NCI-H146 (cell line): ENCODE results near the gene PILRA.
"Not testable (repeated sequence)": the region's sequence is repeated elsewhere in the genome, so short reads cannot be mapped to it uniquely, and the experiment has no call there.

Experiments used
- DNase-seq: peaks from one replicate; lab custom pipeline; 2025; lab: John Stamatoyannopoulos, UW

Gene PILRA

GRCh38 chr7:100358027-100358856 lies 15.0 kb upstream of the PILRA start, which contains the start of gene PILRB:
PILRB (plus strand) TSS chr7:100358117; CDS start chr7:100358303, 186 bp downstream.
- DNase-seq, result no peak

GRCh38 chr7:100358857-100359212 lies 14.5 kb upstream of the PILRA start:
- no peak for DNase-seq

GRCh38 chr7:100360135-100360854 lies 13.0 kb upstream of the PILRA start:
- no peak for DNase-seq

DNA sequence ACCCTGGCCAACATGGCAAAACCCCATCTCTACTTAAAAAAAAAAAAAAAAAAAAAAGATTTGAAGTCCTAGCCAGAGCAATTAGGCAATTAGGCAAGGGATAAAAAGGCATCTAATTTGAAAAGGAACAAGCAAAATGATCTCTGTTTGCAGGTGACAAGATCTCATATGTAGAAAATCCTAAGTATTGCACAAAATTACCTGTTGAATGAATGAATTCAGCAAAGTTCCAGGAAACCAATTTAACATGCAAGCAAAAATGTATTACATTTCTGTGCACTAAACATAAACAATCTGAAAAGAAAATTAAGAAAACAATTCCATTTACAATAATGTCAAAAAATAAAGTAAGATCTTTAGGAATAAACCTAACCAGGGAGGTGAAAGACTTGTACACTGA lies 10.2 kb upstream of the PILRA start:
- DNase-seq, result no peak

GRCh38 chr7:100363797-100364196 lies 9.5 kb upstream of the PILRA start:
- not testable (repeated sequence) for DNase-seq

- no peak for DNase-seq
Measured at GRCh38 chr7:100364480-100364879, 8.8 kb upstream of the PILRA start.

GRCh38 chr7:100365998-100366367 lies 7.3 kb upstream of the PILRA start:
- DNase-seq, result not testable (repeated sequence)

- no peak for DNase-seq
Measured at GRCh38 chr7:100366411-100367250, 6.7 kb upstream of the PILRA start.

DNA sequence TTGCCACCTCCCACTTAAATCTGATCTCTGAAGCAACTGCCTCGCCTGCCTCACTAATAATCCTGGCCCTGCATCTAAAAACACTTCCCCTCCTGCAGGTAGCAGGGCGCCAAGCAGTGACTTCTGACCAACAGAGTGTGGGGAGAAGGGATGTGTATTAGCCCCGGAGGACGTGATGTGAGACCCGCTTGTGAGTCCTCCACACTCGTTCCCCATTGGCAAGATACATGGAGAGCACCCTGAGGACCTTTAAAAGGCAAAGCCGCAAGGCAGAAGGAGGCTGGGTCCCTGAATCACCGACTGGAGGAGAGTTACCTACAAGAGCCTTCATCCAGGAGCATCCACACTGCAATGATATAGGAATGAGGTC lies 6.1 kb upstream of the PILRA start:
- DNase-seq, result no peak

DNA sequence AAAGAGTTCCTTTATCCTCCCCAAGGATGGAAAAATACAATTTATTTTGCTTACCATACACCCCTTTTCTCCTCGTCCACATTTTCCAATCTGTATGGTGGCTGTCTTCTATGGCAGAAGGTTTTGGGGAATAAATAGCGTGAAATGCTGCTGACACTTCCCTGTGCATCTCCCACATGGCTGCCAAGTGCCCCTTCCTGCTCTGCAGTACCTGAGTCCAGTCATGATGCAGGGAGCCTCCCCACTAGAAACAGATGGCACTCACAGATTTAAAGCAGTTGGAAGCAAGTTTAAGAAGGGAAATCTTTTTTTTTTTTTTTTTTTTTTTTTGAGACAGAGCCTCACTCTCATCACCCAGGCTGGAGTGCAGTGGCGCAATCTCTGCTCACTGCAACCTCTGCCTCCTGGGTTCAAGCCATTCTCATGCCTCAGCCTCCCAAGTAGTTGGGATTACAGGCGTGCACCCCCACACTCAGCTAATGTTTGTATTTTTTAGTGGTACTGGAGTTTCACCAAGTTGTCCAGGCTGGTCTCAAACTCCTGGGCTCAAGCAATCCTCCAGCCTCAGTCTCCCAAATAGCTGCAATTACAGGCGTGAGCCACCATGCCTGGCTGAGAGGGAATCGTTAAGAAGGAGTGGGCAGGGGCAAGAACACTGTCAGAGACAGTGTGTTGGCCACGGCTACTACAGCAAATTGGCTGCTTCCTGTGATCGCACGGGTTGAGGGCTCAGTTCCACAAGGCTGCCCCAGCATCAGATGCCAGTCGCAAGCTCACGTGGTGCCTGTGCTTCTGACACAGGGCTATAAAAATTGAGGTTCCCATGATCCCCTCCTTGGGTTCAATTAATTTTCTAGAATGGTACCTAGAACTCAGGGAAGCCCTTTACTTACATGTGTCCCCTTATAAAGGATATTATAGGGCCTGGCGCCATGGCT lies 5.3 kb upstream of the PILRA start:
- no peak for DNase-seq

- no peak for DNase-seq
Measured at GRCh38 chr7:100369105-100369504, 4.2 kb upstream of the PILRA start.

DNA sequence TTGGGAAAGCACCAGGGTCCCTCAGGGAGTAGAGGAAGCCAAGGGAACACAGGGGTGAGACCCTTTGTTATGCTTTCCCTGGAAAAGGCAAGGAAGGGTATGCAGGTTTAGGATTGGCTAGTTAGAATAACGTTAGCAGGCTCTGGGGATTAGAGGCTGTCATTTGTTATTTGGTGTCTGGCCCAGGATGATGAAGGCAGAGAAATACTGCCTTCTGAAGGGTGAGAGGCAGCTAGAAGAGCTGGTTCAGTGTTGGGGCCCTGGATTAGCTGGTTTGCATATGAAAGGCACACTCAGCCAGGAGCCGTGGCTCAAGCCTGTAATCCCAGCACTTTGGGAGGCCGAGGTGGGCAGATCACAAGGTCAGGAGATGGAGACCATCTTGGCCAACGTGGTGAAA lies 3.0 kb upstream of the PILRA start:
- no peak for DNase-seq

DNA sequence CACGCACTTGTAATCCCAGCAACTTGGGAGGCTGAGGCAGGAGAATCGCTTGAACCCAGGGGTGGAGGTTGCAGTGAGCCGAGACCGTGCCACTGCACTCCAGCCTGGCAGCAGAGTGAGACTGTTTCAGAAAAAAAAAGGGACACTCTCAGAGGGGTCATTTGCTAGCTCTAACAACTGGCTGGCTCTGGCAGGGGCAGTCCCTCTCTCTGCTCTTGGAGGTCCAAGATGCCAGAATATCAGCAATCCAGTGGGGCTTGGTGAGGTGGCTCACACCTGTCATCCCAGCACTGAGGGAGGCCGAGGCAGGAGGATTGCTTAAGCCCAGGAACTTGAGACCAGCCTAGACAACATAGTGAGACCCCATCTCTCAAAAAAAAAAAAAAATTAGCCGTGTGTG lies 2.5 kb upstream of the PILRA start:
- no peak for DNase-seq

DNA sequence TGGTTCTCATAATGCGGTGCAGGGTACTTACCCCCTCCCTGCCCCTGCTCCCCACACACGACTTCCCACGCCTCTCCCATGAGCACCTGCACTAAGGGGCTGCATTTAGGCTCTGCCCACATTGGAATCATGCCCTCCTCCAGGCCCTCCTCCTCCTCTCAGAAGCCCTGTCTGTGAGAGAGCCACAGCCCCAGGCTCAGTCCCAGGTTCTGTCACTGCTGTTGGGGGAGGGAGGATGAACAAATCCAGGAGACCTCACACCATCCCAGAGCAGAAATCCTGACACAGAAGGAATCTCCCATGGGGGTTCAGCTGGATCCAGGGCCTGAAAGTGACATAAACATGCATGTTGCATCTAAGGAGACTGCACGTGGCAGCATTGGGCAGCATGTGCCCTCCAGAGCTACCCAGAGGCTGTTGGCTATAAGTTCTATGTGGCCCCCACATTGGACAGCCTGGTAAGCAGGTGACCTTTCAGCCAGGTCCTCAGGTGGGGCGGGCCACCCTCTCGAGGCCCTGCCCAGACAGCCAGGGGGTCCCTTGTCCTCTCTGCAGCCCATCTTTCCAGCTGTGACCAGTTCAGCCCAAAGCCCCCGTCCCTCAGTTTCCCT lies 1.6 kb upstream of the PILRA start:
- no peak for DNase-seq

GRCh38 chr7:100372256-100372655 lies 1.0 kb upstream of the PILRA start:
- DNase-seq, result no peak

GRCh38 chr7:100372694-100373093 lies 593 bp upstream of the PILRA start:
- no peak for DNase-seq

DNA sequence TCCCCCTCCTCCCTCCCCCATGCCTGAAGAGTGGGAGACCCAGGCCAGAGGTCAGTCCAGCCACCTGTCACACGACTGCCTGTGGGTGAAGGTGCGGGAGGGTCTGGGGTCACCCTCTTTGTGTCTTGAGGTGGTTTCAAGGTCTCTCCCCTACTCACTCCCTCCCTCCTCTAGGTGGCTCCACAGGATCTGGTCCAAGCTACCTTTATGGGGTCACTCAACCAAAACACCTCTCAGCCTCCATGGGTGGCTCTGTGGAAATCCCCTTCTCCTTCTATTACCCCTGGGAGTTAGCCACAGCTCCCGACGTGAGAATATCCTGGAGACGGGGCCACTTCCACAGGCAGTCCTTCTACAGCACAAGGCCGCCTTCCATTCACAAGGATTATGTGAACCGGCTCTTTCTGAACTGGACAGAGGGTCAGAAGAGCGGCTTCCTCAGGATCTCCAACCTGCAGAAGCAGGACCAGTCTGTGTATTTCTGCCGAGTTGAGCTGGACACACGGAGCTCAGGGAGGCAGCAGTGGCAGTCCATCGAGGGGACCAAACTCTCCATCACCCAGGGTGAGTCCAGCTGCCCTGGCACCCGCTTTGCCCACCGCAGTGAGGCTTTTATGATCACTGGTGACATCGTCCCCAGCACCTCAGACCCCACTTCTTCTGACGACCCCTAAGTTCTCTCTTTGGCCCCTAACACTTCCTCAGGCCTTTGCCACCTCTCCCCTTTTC lies 747 bp downstream of the PILRA start:
- not testable (repeated sequence) for DNase-seq

GRCh38 chr7:100374601-100375000 lies 1.3 kb downstream of the PILRA start:
- DNase-seq, result no peak

DNA sequence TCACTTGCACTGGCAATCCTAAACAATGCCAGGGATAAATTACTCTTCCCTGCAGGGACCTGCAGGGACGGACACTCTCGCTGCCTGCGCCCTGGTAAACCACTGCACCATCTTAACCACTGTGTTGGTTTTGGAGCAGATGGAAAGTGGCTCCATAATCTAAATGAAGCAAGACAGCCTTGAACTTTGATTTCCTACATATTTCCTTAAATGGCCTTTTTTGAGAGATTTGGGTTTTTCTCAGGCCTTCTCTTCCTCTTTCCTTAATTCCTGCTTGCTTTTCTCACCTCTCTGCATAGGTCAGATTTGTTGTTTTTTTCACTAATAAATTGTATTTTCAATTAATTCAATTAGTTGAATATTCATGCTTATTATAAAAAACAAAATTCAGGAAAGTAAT lies 2.8 kb downstream of the PILRA start:
- no peak for DNase-seq

- DNase-seq, result no peak
Measured at GRCh38 chr7:100378114-100378755, 4.9 kb downstream of the PILRA start.
